Activated CD8-positive, alpha-beta memory T cell treated with anti-CD3 and anti-CD28 coated beads for 36 hours (primary cell): ENCODE results near the gene VGLL4. TPM values are rescaled to one million over a fixed set of nuclear protein-coding genes. Genes with fewer than 3 reads are reported as not detected.

Experiments used
- CTCF ChIA-PET: fragments of 350-600 bp; sonication (Branson Sonifier 250); formaldehyde crosslinking; loops from one replicate; lab custom pipeline; 2021; ENCODE audit warnings: antibody characterized with exemption; lab: Charles Lee
- POLR2A ChIA-PET: fragments of 350-600 bp; sonication (Branson Sonifier 250); formaldehyde crosslinking; loops from one replicate; lab custom pipeline; 2021; ENCODE audit warnings: antibody characterized with exemption; lab: Charles Lee
- total RNA-seq, 2 experiments: library from RNA; stranded (reverse); gene quantifications; one replicate each; pipeline ENCODE4 v1.2.3, GENCODE V29; 2021

VGLL4 gene
- total RNA-seq, 2 experiments from 2014 or later: 47.7 to 50.3 TPM

GRCh38 chr3:11655196-11655928 is 11.6 kb upstream of the VGLL4 start:
- POLR2A ChIA-PET: interaction anchor here (0.5 kb wide), 1 partner anchor 148 kb away, joined by 5 read pairs; no protein-coding TSS in a partner anchor
- CTCF ChIA-PET: interaction anchor here (1.5 kb wide), 1 partner anchor 149 kb away, joined by 7 read pairs; no protein-coding TSS in a partner anchor

- ChIA-PET CTCF (no interaction called here), POLR2A (no interaction called here)
Measured at GRCh38 chr3:11654166-11654565, 10.5 kb upstream of the VGLL4 start.

GRCh38 chr3:11653298-11654055 is 9.8 kb upstream of the VGLL4 start:
- CTCF ChIA-PET: interaction anchor here (0.6 kb wide), 1 partner anchor 196 kb away, joined by 4 read pairs; no protein-coding TSS in a partner anchor
- POLR2A ChIA-PET: no interaction called here

- CTCF ChIA-PET: interaction anchor here (0.7 to 1.0 kb wide), 3 partner anchors 273 to 317 kb away, joined by 3 to 4 read pairs (median 4); no protein-coding TSS in a partner anchor
- POLR2A ChIA-PET: no interaction called here
Measured at GRCh38 chr3:11651900-11652299, 8.2 kb upstream of the VGLL4 start.

- CTCF ChIA-PET: interaction anchor here (0.7 to 1.0 kb wide), 3 partner anchors 272 to 316 kb away, joined by 3 to 4 read pairs (median 4); no protein-coding TSS in a partner anchor
- POLR2A ChIA-PET: no interaction called here
Measured at GRCh38 chr3:11651477-11651876, 7.8 kb upstream of the VGLL4 start.

- CTCF ChIA-PET: interaction anchor here (0.5 to 0.8 kb wide), 2 partner anchors 207 to 271 kb away, joined by 4 read pairs; no protein-coding TSS in a partner anchor
- POLR2A ChIA-PET: interaction anchor here (0.7 kb wide), 1 partner anchor 26 kb away, joined by 3 read pairs; no protein-coding TSS in a partner anchor
Measured at GRCh38 chr3:11650391-11650790, 6.7 kb upstream of the VGLL4 start.

GRCh38 chr3:11648735-11649134 is 5.0 kb upstream of the VGLL4 start:
- ChIA-PET CTCF (interaction anchor here (0.9 kb wide), 1 partner anchor 513 kb away, joined by 3 read pairs; no protein-coding TSS in a partner anchor), POLR2A (no interaction called here)

GRCh38 chr3:11643201-11643603 is 513 bp downstream of the VGLL4 start:
- POLR2A ChIA-PET: interaction anchor here (0.7 to 1.5 kb wide), 3 partner anchors 17 to 207 kb away, joined by 4 to 5 read pairs (median 5); no protein-coding TSS in a partner anchor
- CTCF ChIA-PET: interaction anchor here (0.6 to 2.0 kb wide), 3 partner anchors 18 to 52 kb away, joined by 4 to 6 read pairs (median 5); no protein-coding TSS in a partner anchor

- ChIA-PET CTCF (no interaction called here), POLR2A (interaction anchor here (0.7 to 1.5 kb wide), 3 partner anchors 16 to 206 kb away, joined by 4 to 5 read pairs (median 5); no protein-coding TSS in a partner anchor)
Measured at GRCh38 chr3:11642431-11643191, 1.1 kb downstream of the VGLL4 start.

- POLR2A ChIA-PET: interaction anchor here (0.7 to 1.0 kb wide), 2 partner anchors 16 to 17 kb away, joined by 3 read pairs; no protein-coding TSS in a partner anchor
- CTCF ChIA-PET: no interaction called here
Measured at GRCh38 chr3:11641683-11642430, 1.9 kb downstream of the VGLL4 start.

- POLR2A ChIA-PET: interaction anchor here (0.6 to 1.0 kb wide), 3 partner anchors 15 to 123 kb away, joined by 3 read pairs; no protein-coding TSS in a partner anchor
- CTCF ChIA-PET: no interaction called here
Measured at GRCh38 chr3:11641316-11641682, 2.4 kb downstream of the VGLL4 start.

- POLR2A ChIA-PET: no interaction called here
- CTCF ChIA-PET: interaction anchor here (0.8 kb wide), 1 partner anchor 237 kb away, joined by 4 read pairs; no protein-coding TSS in a partner anchor
Measured at GRCh38 chr3:11640009-11640673, 3.6 kb downstream of the VGLL4 start.

- ChIA-PET CTCF (interaction anchor here (1.3 kb wide), 1 partner anchor 11 kb away, joined by 3 read pairs; no protein-coding TSS in a partner anchor), POLR2A (no interaction called here)
Measured at GRCh38 chr3:11638495-11639358, 5.0 kb downstream of the VGLL4 start.

- POLR2A ChIA-PET: no interaction called here
- CTCF ChIA-PET: interaction anchor here (1.3 kb wide), 1 partner anchor 10 kb away, joined by 3 read pairs; no protein-coding TSS in a partner anchor
Measured at GRCh38 chr3:11637901-11638458, 5.7 kb downstream of the VGLL4 start.

GRCh38 chr3:11636394-11636770 is 7.3 kb downstream of the VGLL4 start:
- CTCF ChIA-PET: interaction anchor here (0.6 kb wide), 1 partner anchor 201 kb away, joined by 3 read pairs; no protein-coding TSS in a partner anchor
- POLR2A ChIA-PET: interaction anchor here (0.5 kb wide), 1 partner anchor 10 kb away, joined by 4 read pairs; no protein-coding TSS in a partner anchor
